Measurements from ENCODE around the gene FAXDC2.
"Not testable (repeated sequence)": the region's sequence is repeated elsewhere in the genome, so short reads cannot be mapped to it uniquely, and the experiment has no call there.

The FAXDC2 gene

GRCh38 chr5:154860765-154861164, 10.4 kb upstream of the FAXDC2 start:
- no peak for DNase-seq

GRCh38 chr5:154860123-154860522, 9.7 kb upstream of the FAXDC2 start:
- DNase-seq: no peak

- no peak for DNase-seq
Measured at GRCh38 chr5:154858972-154859871, 8.8 kb upstream of the FAXDC2 start.

GRCh38 chr5:154858297-154858971, 8.0 kb upstream of the FAXDC2 start, which contains the start of gene CNOT8:
TSS of gene CNOT8 (plus strand) at chr5:154858627. CDS start at chr5:154863279, 4,652 bp downstream.
- peak; percentile 76 for DNase-seq

- DNase-seq: peak; percentile 89
Measured at GRCh38 chr5:154857530-154858296, 7.3 kb upstream of the FAXDC2 start.

GRCh38 chr5:154851351-154851750, 948 bp upstream of the FAXDC2 start:
- DNase-seq: no peak

GRCh38 chr5:154849791-154850201, 607 bp downstream of the FAXDC2 start:
- DNase-seq: no peak

GRCh38 chr5:154849264-154849785, 1.1 kb downstream of the FAXDC2 start:
- DNase-seq: no peak

GRCh38 chr5:154844809-154845208, 5.6 kb downstream of the FAXDC2 start:
- no peak for DNase-seq

- DNase-seq: no peak
Measured at GRCh38 chr5:154842689-154843530, 7.5 kb downstream of the FAXDC2 start.

- DNase-seq: no peak
Measured at GRCh38 chr5:154841273-154841661, 9.1 kb downstream of the FAXDC2 start.

- DNase-seq: no peak
Measured at GRCh38 chr5:154840435-154841272, 9.7 kb downstream of the FAXDC2 start.

GRCh38 chr5:154837009-154837901, 13.1 kb downstream of the FAXDC2 start:
- DNase-seq: no peak

GRCh38 chr5:154836225-154836624, 14.2 kb downstream of the FAXDC2 start:
- DNase-seq: no peak

GRCh38 chr5:154835701-154836052, 14.7 kb downstream of the FAXDC2 start:
- DNase-seq: not testable (repeated sequence)

GRCh38 chr5:154834053-154834452, 16.4 kb downstream of the FAXDC2 start:
- no peak for DNase-seq

GRCh38 chr5:154832804-154833203, 17.6 kb downstream of the FAXDC2 start:
- DNase-seq: not testable (repeated sequence)

- DNase-seq: no peak
Measured at GRCh38 chr5:154831451-154831850, 19.0 kb downstream of the FAXDC2 start.

- no peak for DNase-seq
Measured at GRCh38 chr5:154830596-154830995, 19.8 kb downstream of the FAXDC2 start.

- DNase-seq: no peak
Measured at GRCh38 chr5:154830219-154830595, 20.2 kb downstream of the FAXDC2 start.
